GM23338 (cell line): ENCODE results near the gene XPNPEP2. TPM values are rescaled to one million over a fixed set of nuclear protein-coding genes. Genes with fewer than 3 reads are reported as not detected.

Source experiments
- ATAC-seq: fragments of 200-7000 bp; cut with Tn5 transposase; 3 replicates; pipeline ENCODE4 v1.9.1; 2020
- DNase-seq: peaks from one replicate; pipeline ENCODE4 v3.0.0-alpha.2; 2015; ENCODE audit warnings: low spot score
- H2AFZ ChIP-seq: fragments of 200-600 bp; sonication (generic); 2 replicates; pipeline ENCODE4 v1.8.0; 2016; ENCODE audit warnings: antibody characterized with exemption, mild to moderate bottlenecking, moderate library complexity
- H3F3A ChIP-seq: fragments of 200-600 bp; sonication (generic); replicated peaks from 2 replicates; pipeline ENCODE4 v1.8.0; 2017; ENCODE audit warnings: antibody characterized with exemption, mixed run types, low read depth
- H3K27ac ChIP-seq: fragments of 200-600 bp; sonication (generic); 2 replicates; pipeline ENCODE4 v1.6.1; 2016; ENCODE audit warnings: low read depth
- H3K27me3 ChIP-seq: fragments of 200-600 bp; sonication (generic); 2 replicates; pipeline ENCODE4 v1.8.0; 2016; ENCODE audit warnings: mild to moderate bottlenecking, mixed run types, moderate library complexity; ENCODE audit not compliant: insufficient read depth
- H3K36me3 ChIP-seq: fragments of 200-600 bp; sonication (generic); 2 replicates; pipeline ENCODE4 v1.8.0; 2016; ENCODE audit warnings: mild to moderate bottlenecking; ENCODE audit not compliant: insufficient read depth
- H3K4me1 ChIP-seq: fragments of 200-600 bp; sonication (generic); 2 replicates; pipeline ENCODE4 v1.8.0; 2016; ENCODE audit warnings: mild to moderate bottlenecking, moderate library complexity; ENCODE audit not compliant: insufficient read depth
- H3K4me2 ChIP-seq: fragments of 200-600 bp; sonication (generic); 2 replicates; pipeline ENCODE4 v1.7.1; 2017; ENCODE audit warnings: mixed run types
- H3K4me3 ChIP-seq: fragments of 200-600 bp; sonication (generic); 2 replicates; pipeline ENCODE4 v1.6.1; 2016; ENCODE audit warnings: mixed run types
- H3K79me2 ChIP-seq: fragments of 200-600 bp; sonication (generic); replicated peaks from 2 replicates; pipeline ENCODE4 v1.8.0; 2017; ENCODE audit warnings: mild to moderate bottlenecking; ENCODE audit not compliant: insufficient read depth
- H3K9me2 ChIP-seq: fragments of 200-600 bp; sonication (generic); 2 replicates; pipeline ENCODE4 v1.8.0; 2017; ENCODE audit not compliant: insufficient read depth
- H4K20me1 ChIP-seq: fragments of 200-600 bp; sonication (generic); replicated peaks from 2 replicates; pipeline ENCODE4 v1.8.0; 2017; ENCODE audit warnings: mild to moderate bottlenecking; ENCODE audit not compliant: insufficient read depth
- H3K27ac Mint-ChIP-seq: 2 replicates; pipeline ENCODE4 v1.8.0; 2020; ENCODE audit warnings: inconsistent platforms, mild to moderate bottlenecking, moderate library complexity, mixed read lengths
- H3K27me3 Mint-ChIP-seq: 3 replicates; pipeline ENCODE4 v1.8.0; 2022; ENCODE audit warnings: low read depth, mild to moderate bottlenecking, moderate library complexity, mixed read lengths, inconsistent platforms; ENCODE audit not compliant: insufficient read depth, poor library complexity
- H3K36me3 Mint-ChIP-seq: 3 replicates; pipeline ENCODE4 v1.8.0; 2021; ENCODE audit warnings: low read depth, mild to moderate bottlenecking, inconsistent platforms, moderate library complexity, mixed read lengths
- H3K4me1 Mint-ChIP-seq: 3 replicates; pipeline ENCODE4 v1.8.0; 2020; ENCODE audit warnings: mild to moderate bottlenecking, inconsistent platforms, mixed read lengths
- H3K4me3 Mint-ChIP-seq: 3 replicates; pipeline ENCODE4 v1.8.0; 2021; ENCODE audit warnings: moderate library complexity, mild to moderate bottlenecking, inconsistent platforms, mixed read lengths
- H3K9me3 Mint-ChIP-seq: 3 replicates; pipeline ENCODE4 v1.8.0; 2020; ENCODE audit warnings: moderate library complexity, mild to moderate bottlenecking, inconsistent platforms, mixed read lengths
- CREB1 ChIP-seq: fragments of 250-450 bp; sonication (Bioruptor Pico); IDR thresholded peaks from 2 replicates; pipeline ENCODE4 v1.5.0; 2020; ENCODE audit warnings: low read depth, mild to moderate bottlenecking, moderate library complexity
- EZH2 ChIP-seq: fragments of 200-600 bp; sonication (generic); IDR thresholded peaks from one replicate; pipeline ENCODE4 v1.8.0; 2017; ENCODE audit warnings: antibody characterized with exemption, mild to moderate bottlenecking, low read depth; ENCODE audit not compliant: unreplicated experiment
- EZH2phosphoT487 ChIP-seq: fragments of 200-600 bp; sonication (generic); IDR thresholded peaks from one replicate; pipeline ENCODE4 v1.8.1; 2018; ENCODE audit warnings: antibody characterized with exemption; ENCODE audit not compliant: unreplicated experiment
- JUNB ChIP-seq: IDR thresholded peaks from one replicate; pipeline ENCODE4 v1.6.1; 2016; ENCODE audit warnings: antibody characterized with exemption; ENCODE audit not compliant: unreplicated experiment
- NANOG ChIP-seq: IDR thresholded peaks from 2 replicates; pipeline ENCODE4 v1.6.1; 2016; ENCODE audit warnings: antibody characterized with exemption, borderline replicate concordance
- POLR2AphosphoS5 ChIP-seq: IDR thresholded peaks from 2 replicates; pipeline ENCODE4 v1.6.1; 2016; ENCODE audit warnings: antibody characterized with exemption, low read depth
- STAT1 ChIP-seq: IDR thresholded peaks from one replicate; pipeline ENCODE4 v1.6.1; 2016; ENCODE audit warnings: antibody characterized with exemption; ENCODE audit not compliant: unreplicated experiment
- ZNF114 ChIP-seq: fragments of 250-450 bp; sonication (Bioruptor Pico); IDR thresholded peaks from 2 replicates; pipeline ENCODE4 v1.5.0; 2020; ENCODE audit warnings: mild to moderate bottlenecking, moderate library complexity
- ZNF331 ChIP-seq: fragments of 250-450 bp; sonication (Bioruptor Pico); IDR thresholded peaks from 2 replicates; pipeline ENCODE4 v1.5.0; 2020; ENCODE audit warnings: low read depth, mild to moderate bottlenecking, moderate library complexity
- ZNF462 ChIP-seq: fragments of 250-450 bp; sonication (Bioruptor Pico); IDR thresholded peaks from 2 replicates; pipeline ENCODE4 v1.5.0; 2020; ENCODE audit warnings: mild to moderate bottlenecking, moderate library complexity
- polyA plus RNA-seq: library from polyadenylated mRNA; unstranded; fragments of >200 nt; fragmentation: Nextera tagmentation; extraction: Ambion mirVana; gene quantifications from 2 replicates; pipeline ENCODE4 v1.2.1, GENCODE V29; 2016
- total RNA-seq: library from RNA; depleted of rRNA; stranded (reverse); fragments of >200 nt; shearing (Covaris generic); gene quantifications from 2 replicates; pipeline ENCODE4 v1.2.3, GENCODE V29; 2014
- TF ChIP-seq, protein P1 (sequence below), 2 experiments: fragments of 200-600 bp in 1 of 2; sonication (generic) in 1 of 2; conservative IDR thresholded peaks; 2 replicates each; pipeline versions ENCODE4 v1.5.1 to v1.6.1; 2016 to 2017; ENCODE audit warnings: antibody characterized with exemption in 2 of 2, low read depth in 2 of 2, mild to moderate bottlenecking in 2 of 2, moderate library complexity in 1 of 2
- TF ChIP-seq, protein P2 (sequence below): IDR thresholded peaks from one replicate; pipeline ENCODE4 v1.6.1; 2018; ENCODE audit warnings: antibody characterized with exemption; ENCODE audit not compliant: unreplicated experiment
- TF ChIP-seq, protein P3 (sequence below): IDR thresholded peaks from 2 replicates; pipeline ENCODE4 v1.6.1; 2016; ENCODE audit warnings: antibody characterized with exemption

The XPNPEP2 gene
- total and polyA plus RNA-seq, 2 experiments from 2014 or later: not detected

DNA sequence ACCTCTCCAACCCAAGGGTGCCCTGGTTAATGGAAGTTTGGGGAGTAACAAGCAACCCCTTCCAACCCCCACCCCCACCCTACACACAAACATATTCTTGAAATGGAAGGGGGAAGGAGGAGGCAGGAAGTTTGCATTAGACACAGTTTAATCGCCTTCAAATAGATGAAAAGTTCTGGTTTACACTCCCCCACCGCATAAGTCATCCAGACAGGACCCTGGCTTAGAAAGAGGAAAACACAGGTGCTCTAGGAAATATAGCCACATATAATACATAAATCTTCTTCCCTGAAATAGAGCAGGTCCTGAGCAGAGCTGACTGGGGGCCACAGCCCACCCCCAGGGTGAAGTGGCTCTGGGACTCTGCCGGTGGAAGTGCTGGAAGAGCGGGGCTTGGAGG is 66.0 kb downstream of the XPNPEP2 start:
- Mint-ChIP-seq H3K36me3 (peaks cover 23% of the 10 kb centered on the region), H3K27me3 (no peaks in the 10 kb centered on the region), H3K4me1 (no peaks in the 10 kb centered on the region), H3K27ac (no peak overlapping the region), H3K4me3 (no peak overlapping the region), H3K9me3 (no peaks in the 10 kb centered on the region; the same call in 2 of the 3 replicates)
- H3K4me3 ChIP-seq: no peak overlapping the region
- no peak overlapping the region for H3K27ac ChIP-seq
- no peaks in the 10 kb centered on the region for H3K36me3 ChIP-seq
- no peak for TF ChIP-seq CREB1 (CRISPR knock-in tag)
- TF ChIP-seq, protein P1, sequence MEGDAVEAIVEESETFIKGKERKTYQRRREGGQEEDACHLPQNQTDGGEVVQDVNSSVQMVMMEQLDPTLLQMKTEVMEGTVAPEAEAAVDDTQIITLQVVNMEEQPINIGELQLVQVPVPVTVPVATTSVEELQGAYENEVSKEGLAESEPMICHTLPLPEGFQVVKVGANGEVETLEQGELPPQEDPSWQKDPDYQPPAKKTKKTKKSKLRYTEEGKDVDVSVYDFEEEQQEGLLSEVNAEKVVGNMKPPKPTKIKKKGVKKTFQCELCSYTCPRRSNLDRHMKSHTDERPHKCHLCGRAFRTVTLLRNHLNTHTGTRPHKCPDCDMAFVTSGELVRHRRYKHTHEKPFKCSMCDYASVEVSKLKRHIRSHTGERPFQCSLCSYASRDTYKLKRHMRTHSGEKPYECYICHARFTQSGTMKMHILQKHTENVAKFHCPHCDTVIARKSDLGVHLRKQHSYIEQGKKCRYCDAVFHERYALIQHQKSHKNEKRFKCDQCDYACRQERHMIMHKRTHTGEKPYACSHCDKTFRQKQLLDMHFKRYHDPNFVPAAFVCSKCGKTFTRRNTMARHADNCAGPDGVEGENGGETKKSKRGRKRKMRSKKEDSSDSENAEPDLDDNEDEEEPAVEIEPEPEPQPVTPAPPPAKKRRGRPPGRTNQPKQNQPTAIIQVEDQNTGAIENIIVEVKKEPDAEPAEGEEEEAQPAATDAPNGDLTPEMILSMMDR (conservative IDR thresholded peaks at IDR 0.05; ENCODE audit: low read depth in 2 of 2): no peak
- TF ChIP-seq NANOG: no peak
- no peak for TF ChIP-seq ZNF331 (CRISPR knock-in tag)
- TF ChIP-seq EZH2: no peak
- no peak for TF ChIP-seq ZNF114 (CRISPR knock-in tag)
- TF ChIP-seq, protein P2, sequence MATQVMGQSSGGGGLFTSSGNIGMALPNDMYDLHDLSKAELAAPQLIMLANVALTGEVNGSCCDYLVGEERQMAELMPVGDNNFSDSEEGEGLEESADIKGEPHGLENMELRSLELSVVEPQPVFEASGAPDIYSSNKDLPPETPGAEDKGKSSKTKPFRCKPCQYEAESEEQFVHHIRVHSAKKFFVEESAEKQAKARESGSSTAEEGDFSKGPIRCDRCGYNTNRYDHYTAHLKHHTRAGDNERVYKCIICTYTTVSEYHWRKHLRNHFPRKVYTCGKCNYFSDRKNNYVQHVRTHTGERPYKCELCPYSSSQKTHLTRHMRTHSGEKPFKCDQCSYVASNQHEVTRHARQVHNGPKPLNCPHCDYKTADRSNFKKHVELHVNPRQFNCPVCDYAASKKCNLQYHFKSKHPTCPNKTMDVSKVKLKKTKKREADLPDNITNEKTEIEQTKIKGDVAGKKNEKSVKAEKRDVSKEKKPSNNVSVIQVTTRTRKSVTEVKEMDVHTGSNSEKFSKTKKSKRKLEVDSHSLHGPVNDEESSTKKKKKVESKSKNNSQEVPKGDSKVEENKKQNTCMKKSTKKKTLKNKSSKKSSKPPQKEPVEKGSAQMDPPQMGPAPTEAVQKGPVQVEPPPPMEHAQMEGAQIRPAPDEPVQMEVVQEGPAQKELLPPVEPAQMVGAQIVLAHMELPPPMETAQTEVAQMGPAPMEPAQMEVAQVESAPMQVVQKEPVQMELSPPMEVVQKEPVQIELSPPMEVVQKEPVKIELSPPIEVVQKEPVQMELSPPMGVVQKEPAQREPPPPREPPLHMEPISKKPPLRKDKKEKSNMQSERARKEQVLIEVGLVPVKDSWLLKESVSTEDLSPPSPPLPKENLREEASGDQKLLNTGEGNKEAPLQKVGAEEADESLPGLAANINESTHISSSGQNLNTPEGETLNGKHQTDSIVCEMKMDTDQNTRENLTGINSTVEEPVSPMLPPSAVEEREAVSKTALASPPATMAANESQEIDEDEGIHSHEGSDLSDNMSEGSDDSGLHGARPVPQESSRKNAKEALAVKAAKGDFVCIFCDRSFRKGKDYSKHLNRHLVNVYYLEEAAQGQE: no peak
- TF ChIP-seq, protein P3, sequence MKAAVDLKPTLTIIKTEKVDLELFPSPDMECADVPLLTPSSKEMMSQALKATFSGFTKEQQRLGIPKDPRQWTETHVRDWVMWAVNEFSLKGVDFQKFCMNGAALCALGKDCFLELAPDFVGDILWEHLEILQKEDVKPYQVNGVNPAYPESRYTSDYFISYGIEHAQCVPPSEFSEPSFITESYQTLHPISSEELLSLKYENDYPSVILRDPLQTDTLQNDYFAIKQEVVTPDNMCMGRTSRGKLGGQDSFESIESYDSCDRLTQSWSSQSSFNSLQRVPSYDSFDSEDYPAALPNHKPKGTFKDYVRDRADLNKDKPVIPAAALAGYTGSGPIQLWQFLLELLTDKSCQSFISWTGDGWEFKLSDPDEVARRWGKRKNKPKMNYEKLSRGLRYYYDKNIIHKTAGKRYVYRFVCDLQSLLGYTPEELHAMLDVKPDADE: no peak
- TF ChIP-seq JUNB: no peak
- no peak for TF ChIP-seq ZNF462 (CRISPR knock-in tag)
- no peak for TF ChIP-seq POLR2AphosphoS5
- no peak for TF ChIP-seq STAT1
- TF ChIP-seq EZH2phosphoT487: no peak
- no peaks in the 10 kb centered on the region for H3F3A ChIP-seq
- H3K27me3 ChIP-seq: no peaks in the 10 kb centered on the region
- H2AFZ ChIP-seq: no peak overlapping the region
- H4K20me1 ChIP-seq: no peaks in the 10 kb centered on the region
- no peaks in the 10 kb centered on the region for H3K9me2 ChIP-seq
- no peaks in the 10 kb centered on the region for H3K79me2 ChIP-seq
- no peaks in the 10 kb centered on the region for H3K4me1 ChIP-seq
- no peak for DNase-seq
- ATAC-seq: no peak
- H3K4me2 ChIP-seq: no peak overlapping the region
